ENCODE data around the gene LAMA2. TPM values are rescaled to one million over a fixed set of nuclear protein-coding genes. Genes with fewer than 3 reads are reported as not detected.

Gene LAMA2
- total RNA-seq, 2 donors from 2014 or later, result 2.2 to 3.4 TPM

DNA sequence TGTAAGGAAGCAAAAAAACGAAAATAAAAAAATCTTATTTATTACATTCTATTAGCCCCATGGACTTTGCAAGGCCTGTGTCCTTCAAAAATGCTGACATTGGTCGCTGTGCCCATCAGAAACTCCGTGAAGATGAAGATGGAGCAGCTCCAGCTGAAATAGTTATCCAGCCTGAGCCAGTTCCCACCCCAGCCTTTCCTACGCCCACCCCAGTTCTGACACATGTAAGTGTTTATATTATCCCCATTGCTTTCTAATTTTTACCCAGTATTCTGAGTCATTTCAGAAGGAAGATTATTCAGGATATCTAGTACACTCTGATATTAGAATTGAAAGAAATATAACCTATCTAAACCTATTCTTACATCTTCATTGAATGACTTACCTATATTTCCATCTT, 609.3 kb downstream of the LAMA2 start:
- H3K36me3 Mint-ChIP-seq (ENCODE audit: low read depth), result peaks cover 3% of the 10 kb centered on the region
- H3K27ac Mint-ChIP-seq, result no peak overlapping the region
- H3K4me1 Mint-ChIP-seq, result peaks cover 19% of the 10 kb centered on the region
- H3K27me3 Mint-ChIP-seq, result no peaks in the 10 kb centered on the region
- no peak overlapping the region for H3K4me3 Mint-ChIP-seq
- DNase-seq (no peak), ATAC-seq (no peak)
- no peaks in the 10 kb centered on the region for H3K9me3 ChIP-seq (ENCODE audit: control insufficient read depth, low read length, poor library complexity, severe bottlenecking)

DNA sequence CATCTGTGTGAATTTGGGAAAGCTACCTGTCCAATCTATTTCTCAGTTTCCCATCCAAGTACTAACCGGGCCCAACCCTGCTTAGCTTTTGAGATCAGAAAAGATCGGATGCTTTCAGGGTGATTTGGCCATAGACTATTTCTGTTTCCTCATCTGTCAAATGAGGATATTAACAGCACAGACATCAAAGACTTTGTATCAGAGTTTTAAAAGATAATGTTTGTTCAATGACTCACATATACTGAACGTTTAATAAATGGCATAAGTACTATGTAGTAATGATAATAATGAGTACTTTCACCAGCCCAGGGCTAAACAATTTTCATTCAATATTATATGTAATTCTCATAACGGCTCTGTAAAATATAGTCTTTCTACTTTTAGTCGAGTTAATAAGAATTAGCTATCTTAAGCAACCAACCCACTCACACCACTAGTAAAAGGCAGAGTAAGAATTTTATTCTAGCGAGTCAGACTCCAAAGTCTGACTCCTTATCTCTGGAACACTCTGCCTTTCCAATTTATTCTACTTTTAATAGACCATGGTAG, 610.5 kb downstream of the LAMA2 start:
- peaks cover 19% of the 10 kb centered on the region for H3K4me1 Mint-ChIP-seq
- no peaks in the 10 kb centered on the region for H3K9me3 ChIP-seq (ENCODE audit: control insufficient read depth, low read length, poor library complexity, severe bottlenecking)
- ATAC-seq (no peak), DNase-seq (no peak)
- H3K4me3 Mint-ChIP-seq, result no peak overlapping the region
- H3K27me3 Mint-ChIP-seq, result no peaks in the 10 kb centered on the region
- peaks cover 3% of the 10 kb centered on the region for H3K36me3 Mint-ChIP-seq (ENCODE audit: low read depth)
- peak overlapping the region; percentile 21 for H3K27ac Mint-ChIP-seq

DNA sequence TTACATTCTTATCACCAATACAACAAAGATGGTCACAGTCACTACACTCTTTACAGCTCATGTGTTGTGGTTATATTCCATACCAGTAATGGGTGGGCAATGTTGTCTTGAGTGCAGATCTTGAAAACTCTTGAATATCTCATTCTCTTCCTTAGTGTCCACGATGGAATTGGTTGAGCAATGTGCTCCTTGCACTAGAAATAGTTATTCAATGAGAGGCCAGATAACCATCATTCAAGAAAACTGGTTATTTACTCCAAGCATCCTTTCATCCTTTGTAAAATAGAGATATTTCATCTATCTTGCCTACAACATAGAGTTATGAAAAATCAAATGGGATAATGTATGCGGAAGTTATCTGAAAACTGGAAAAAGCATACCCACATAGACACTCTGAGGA, 611.2 kb downstream of the LAMA2 start:
- no peaks in the 10 kb centered on the region for H3K9me3 ChIP-seq (ENCODE audit: control insufficient read depth, low read length, poor library complexity, severe bottlenecking)
- H3K27ac Mint-ChIP-seq, result peak overlapping the region; percentile 21
- ATAC-seq (no peak), DNase-seq (no peak)
- peaks cover 23% of the 10 kb centered on the region for H3K4me1 Mint-ChIP-seq
- no peak overlapping the region for H3K4me3 Mint-ChIP-seq
- H3K36me3 Mint-ChIP-seq (ENCODE audit: low read depth), result peaks cover 3% of the 10 kb centered on the region
- H3K27me3 Mint-ChIP-seq, result no peaks in the 10 kb centered on the region

- H3K4me1 Mint-ChIP-seq, result peaks cover 23% of the 10 kb centered on the region
Observed at GRCh38 chr6:129494586-129494985, 611.6 kb downstream of the LAMA2 start.

DNA sequence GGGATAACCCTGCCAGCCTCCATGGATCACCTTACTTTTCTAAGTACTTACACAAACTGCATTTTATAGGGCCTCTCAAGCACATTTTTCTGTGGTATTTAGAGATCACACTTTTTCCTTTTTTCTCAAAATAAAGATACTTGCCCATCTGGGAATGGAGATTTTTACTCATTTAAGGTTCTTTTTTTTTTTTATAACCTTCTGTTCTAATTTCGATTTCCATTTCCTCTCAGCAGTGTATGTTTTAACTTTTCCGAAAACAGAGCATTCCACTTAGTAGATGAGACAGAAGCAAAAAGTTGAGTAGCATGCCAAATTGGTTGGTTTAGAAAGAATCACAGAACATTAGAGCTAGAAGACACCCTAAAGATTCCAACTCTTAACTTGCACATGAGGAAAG, 612.7 kb downstream of the LAMA2 start:
- no peaks in the 10 kb centered on the region for H3K9me3 ChIP-seq (ENCODE audit: control insufficient read depth, low read length, poor library complexity, severe bottlenecking)
- Mint-ChIP-seq H3K4me3 (no peak overlapping the region), H3K27me3 (no peaks in the 10 kb centered on the region), H3K27ac (no peak overlapping the region), H3K36me3 (ENCODE audit: low read depth) (peaks cover 3% of the 10 kb centered on the region), H3K4me1 (peaks cover 19% of the 10 kb centered on the region)
- no peak for DNase-seq
- no peak for ATAC-seq

More at GRCh38 chr6:129494586-129494985, 611.6 kb downstream of the LAMA2 start:
- Mint-ChIP-seq H3K36me3 (ENCODE audit: low read depth) (peaks cover 3% of the 10 kb centered on the region), H3K4me3 (peak overlapping the region; percentile 15), H3K27me3 (no peaks in the 10 kb centered on the region), H3K27ac (no peak overlapping the region)
- no peak for DNase-seq
- ATAC-seq, result no peak
- no peaks in the 10 kb centered on the region for H3K9me3 ChIP-seq (ENCODE audit: control insufficient read depth, low read length, poor library complexity, severe bottlenecking)

- H3K9me3 ChIP-seq (ENCODE audit: control insufficient read depth, low read length, poor library complexity, severe bottlenecking), result no peaks in the 10 kb centered on the region
- ATAC-seq (no peak), DNase-seq (no peak)
- H3K27ac Mint-ChIP-seq, result peak overlapping the region; percentile 63
- no peaks in the 10 kb centered on the region for H3K27me3 Mint-ChIP-seq
- peaks cover 3% of the 10 kb centered on the region for H3K36me3 Mint-ChIP-seq (ENCODE audit: low read depth)
- no peak overlapping the region for H3K4me3 Mint-ChIP-seq
- peaks cover 13% of the 10 kb centered on the region for H3K4me1 Mint-ChIP-seq
Observed at GRCh38 chr6:129497481-129498441, 614.8 kb downstream of the LAMA2 start.

DNA sequence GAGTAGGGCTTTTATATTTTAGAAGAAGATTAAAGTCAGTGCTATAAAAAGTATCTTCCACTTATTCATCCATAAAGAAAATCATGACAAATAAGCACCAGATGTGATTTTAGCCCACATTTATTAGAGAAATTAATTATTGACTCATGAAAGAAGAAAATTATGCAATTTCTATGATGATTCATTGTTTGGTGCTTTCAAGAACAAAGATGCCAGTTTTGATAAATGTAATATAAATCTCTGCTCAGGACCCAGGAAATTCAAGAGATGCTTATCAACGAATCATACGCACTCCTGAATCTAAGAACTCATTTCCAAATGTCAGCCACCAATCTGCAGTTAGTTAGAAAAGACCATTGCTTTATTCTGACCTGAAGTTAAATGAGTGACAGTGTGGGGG, 615.6 kb downstream of the LAMA2 start:
- DNase-seq, result no peak
- no peak for ATAC-seq
- H3K27ac Mint-ChIP-seq, result peak overlapping the region; percentile 63
- H3K27me3 Mint-ChIP-seq, result no peaks in the 10 kb centered on the region
- no peaks in the 10 kb centered on the region for H3K9me3 ChIP-seq (ENCODE audit: control insufficient read depth, low read length, poor library complexity, severe bottlenecking)
- H3K4me3 Mint-ChIP-seq, result peak overlapping the region; percentile 93
- H3K4me1 Mint-ChIP-seq, result peaks cover 13% of the 10 kb centered on the region
- peaks cover 3% of the 10 kb centered on the region for H3K36me3 Mint-ChIP-seq (ENCODE audit: low read depth)

DNA sequence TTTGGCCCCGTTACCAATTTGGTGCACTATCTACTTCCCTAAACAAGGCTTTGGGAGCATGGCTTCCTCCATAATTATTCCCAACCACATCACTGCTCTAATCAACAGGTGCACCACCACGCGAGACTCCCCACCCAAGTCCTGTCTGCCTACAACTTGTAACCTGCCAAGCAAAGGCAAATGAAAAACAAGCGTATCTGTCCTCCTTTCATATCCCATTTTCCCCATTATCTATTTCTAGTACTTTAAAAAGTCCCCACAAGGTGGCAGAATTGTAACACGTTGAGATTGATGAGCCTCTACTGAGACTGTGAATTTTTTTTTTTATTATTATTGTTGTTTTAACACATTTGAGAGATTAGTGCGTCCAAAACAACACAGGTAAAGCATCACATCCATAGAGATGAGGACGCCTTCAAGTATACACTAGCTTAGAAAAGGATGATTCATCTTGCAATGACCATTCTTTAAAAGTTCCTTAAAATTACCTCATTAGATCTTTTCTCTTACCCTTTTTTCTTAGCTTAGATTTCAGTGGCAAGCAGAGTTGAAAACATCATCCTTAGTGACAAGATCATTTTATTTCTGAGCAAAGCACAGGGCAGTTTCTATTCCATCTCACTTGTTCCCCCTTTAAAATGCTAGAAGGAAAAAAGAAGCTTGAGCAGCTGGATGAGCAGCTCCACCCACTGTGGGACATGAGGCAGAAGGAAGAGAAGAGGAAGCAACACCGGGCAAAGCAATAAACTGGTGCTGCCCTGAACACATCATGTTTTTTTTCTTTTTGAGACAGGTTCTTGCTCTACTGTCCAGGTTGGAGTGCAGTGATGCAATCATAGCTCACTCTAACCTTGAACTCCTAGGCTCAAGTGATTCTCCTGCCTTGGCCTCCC, 616.3 kb downstream of the LAMA2 start:
- ATAC-seq (peak; percentile 80), DNase-seq (no peak)
- Mint-ChIP-seq H3K36me3 (ENCODE audit: low read depth) (peaks cover 3% of the 10 kb centered on the region), H3K4me1 (peaks cover 13% of the 10 kb centered on the region), H3K4me3 (peak overlapping the region; percentile 93), H3K27me3 (no peaks in the 10 kb centered on the region), H3K27ac (peak overlapping the region; percentile 63)
- H3K9me3 ChIP-seq (ENCODE audit: control insufficient read depth, low read length, poor library complexity, severe bottlenecking), result no peaks in the 10 kb centered on the region

- no peaks in the 10 kb centered on the region for H3K9me3 ChIP-seq (ENCODE audit: control insufficient read depth, low read length, poor library complexity, severe bottlenecking)
- Mint-ChIP-seq H3K36me3 (ENCODE audit: low read depth) (peaks cover 5% of the 10 kb centered on the region), H3K4me1 (peaks cover 13% of the 10 kb centered on the region), H3K27me3 (no peaks in the 10 kb centered on the region), H3K27ac (no peak overlapping the region), H3K4me3 (no peak overlapping the region)
- no peak for DNase-seq
- ATAC-seq, result no peak
Observed at GRCh38 chr6:129499843-129500219, 616.9 kb downstream of the LAMA2 start.

DNA sequence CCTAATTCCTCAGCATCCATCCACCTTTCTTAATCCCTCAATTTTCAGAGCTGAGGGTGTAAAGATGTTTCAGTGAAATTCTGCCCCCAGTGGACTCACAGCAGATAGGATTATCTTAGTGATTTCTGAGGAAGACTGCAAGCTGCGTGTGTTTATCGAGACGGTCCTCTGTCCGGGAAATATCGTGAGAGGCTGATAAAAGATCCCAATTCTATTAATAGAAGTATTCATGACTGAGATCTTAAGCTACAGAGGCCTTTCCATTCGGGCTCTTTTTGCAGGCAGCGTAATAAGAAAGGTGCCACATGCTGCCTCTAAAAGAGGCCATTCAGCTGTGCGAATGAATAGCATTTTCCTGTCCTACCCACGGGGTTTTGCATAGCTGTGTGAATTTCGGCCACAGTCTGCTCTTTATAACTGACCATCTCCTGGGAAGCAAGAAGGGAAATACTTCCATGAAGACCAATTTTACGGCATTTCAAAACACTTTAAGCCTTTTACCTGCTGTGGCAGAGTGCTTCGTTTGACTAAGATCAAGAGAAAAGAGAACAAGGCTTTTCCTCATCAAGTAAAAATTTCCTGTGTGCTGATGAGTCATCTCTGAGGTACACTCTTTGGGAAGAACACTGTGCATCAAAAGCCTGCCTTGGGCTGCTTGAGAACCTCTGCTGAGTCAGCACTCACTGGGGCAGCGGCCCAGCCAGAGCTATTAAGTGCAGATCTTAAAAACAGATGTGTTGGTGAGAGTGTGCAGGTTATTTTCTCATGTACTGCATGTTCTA, 618.2 kb downstream of the LAMA2 start:
- no peak overlapping the region for H3K27ac Mint-ChIP-seq
- no peak for ATAC-seq
- H3K4me3 Mint-ChIP-seq, result no peak overlapping the region

GRCh38 chr6:129501740-129502660, 619.1 kb downstream of the LAMA2 start:
- H3K4me3 Mint-ChIP-seq, result no peak overlapping the region
- no peaks in the 10 kb centered on the region for H3K27me3 Mint-ChIP-seq
- peaks cover 10% of the 10 kb centered on the region for H3K4me1 Mint-ChIP-seq
- H3K36me3 Mint-ChIP-seq (ENCODE audit: low read depth), result peaks cover 2% of the 10 kb centered on the region
- no peak for ATAC-seq
- H3K27ac Mint-ChIP-seq, result no peak overlapping the region
- H3K9me3 ChIP-seq (ENCODE audit: control insufficient read depth, low read length, poor library complexity, severe bottlenecking), result no peaks in the 10 kb centered on the region
- no peak for DNase-seq

More for the DNA sequence above, 618.2 kb downstream of the LAMA2 start:
- H3K36me3 Mint-ChIP-seq (ENCODE audit: low read depth), result peaks cover 2% of the 10 kb centered on the region
- H3K4me1 Mint-ChIP-seq, result peaks cover 10% of the 10 kb centered on the region
- no peak for DNase-seq
- H3K9me3 ChIP-seq (ENCODE audit: control insufficient read depth, low read length, poor library complexity, severe bottlenecking), result no peaks in the 10 kb centered on the region
- H3K27me3 Mint-ChIP-seq, result no peaks in the 10 kb centered on the region

GRCh38 chr6:129504456-129504855, 621.5 kb downstream of the LAMA2 start:
- H3K36me3 Mint-ChIP-seq (ENCODE audit: low read depth), result peaks cover 6% of the 10 kb centered on the region
- H3K4me3 Mint-ChIP-seq, result no peak overlapping the region
- peaks cover 4% of the 10 kb centered on the region for H3K4me1 Mint-ChIP-seq
- H3K27me3 Mint-ChIP-seq, result no peaks in the 10 kb centered on the region
- no peaks in the 10 kb centered on the region for H3K9me3 ChIP-seq (ENCODE audit: control insufficient read depth, low read length, poor library complexity, severe bottlenecking)
- DNase-seq (no peak), ATAC-seq (no peak)
- H3K27ac Mint-ChIP-seq, result no peak overlapping the region

Data from T-helper 17 cell (primary cell).